ENCODE results near the gene SRRM2.

GRCh38 chr16:2740476-2740875 lies 12.0 kb upstream of the SRRM2 start:
- TF ChIP-seq EZH2 (IDR thresholded peaks at IDR 0.05; ENCODE audit: insufficient read depth, poor library complexity, severe bottlenecking) (no peak), EZH2phosphoT487 (IDR thresholded peaks at IDR 0.05; ENCODE audit: insufficient read depth, low read depth) (no peak)

Measured in GM23248 (cell line).